ENCODE results near the gene MYRIP. TPM values are rescaled to one million over a fixed set of nuclear protein-coding genes. Genes with fewer than 3 reads are reported as not detected.

MYRIP gene
- total and polyA plus RNA-seq, 4 donors = 0.98 to 11.7 (median 6.8) TPM

DNA sequence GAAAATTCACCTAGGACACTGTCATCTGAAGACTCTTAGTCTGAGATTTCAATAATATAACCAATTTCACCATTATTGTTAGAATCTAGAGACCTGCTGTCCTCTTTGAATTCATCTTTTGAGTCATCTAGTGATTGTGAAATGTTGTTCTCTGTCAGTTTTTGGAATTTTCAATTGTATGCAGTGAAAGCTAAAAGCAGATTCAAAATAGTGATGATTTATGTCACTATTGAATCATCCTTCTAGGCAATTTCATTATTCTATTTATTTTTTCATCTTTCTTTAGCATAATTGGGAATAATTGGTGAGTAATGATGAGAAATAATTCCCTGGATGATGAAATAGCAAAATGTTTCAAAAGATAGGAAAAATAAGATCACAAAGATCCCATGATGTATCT lies 398.4 kb downstream of the MYRIP start:
- Histone ChIP-seq H3K9ac (ENCODE audit: low read depth in 1 of 2, low read length in 2 of 2) (no peak overlapping the region), H3K4me1 (ENCODE audit: control insufficient read depth in 4 of 4, insufficient read depth in 4 of 4, low read length in 3 of 4) (no peaks in the 10 kb centered on the region), H3K4me3 (ENCODE audit: low read depth in 1 of 3, low read length in 3 of 3) (no peak overlapping the region), H3K9me3 (ENCODE audit: control insufficient read depth in 4 of 4, low read length in 3 of 4) (no peaks in the 10 kb centered on the region), H3K27me3 (ENCODE audit: control insufficient read depth in 4 of 4, insufficient read depth in 4 of 4, low read length in 3 of 4) (no peaks in the 10 kb centered on the region), H3K36me3 (ENCODE audit: control insufficient read depth in 4 of 4, insufficient read depth in 3 of 4, low read depth in 1 of 4, low read length in 3 of 4) (peaks cover 0 to 9% (median 5%) of the 10 kb centered on the region in 4 donors), H3K27ac (ENCODE audit: low read depth in 1 of 2, low read length in 2 of 2) (no peak overlapping the region)
- TF ChIP-seq TAF1 (conservative IDR thresholded peaks at IDR 0.05) (no peak), HNF4G (IDR thresholded peaks at IDR 0.05) (no peak), YY1 (IDR thresholded peaks at IDR 0.05) (no peak), EGR1 (IDR thresholded peaks at IDR 0.05; ENCODE audit: low read depth in 2 of 2) (no peak), MAX (IDR thresholded peaks at IDR 0.05) (no peak)
- no peak for DNase-seq (ENCODE audit: low spot score)

DNA sequence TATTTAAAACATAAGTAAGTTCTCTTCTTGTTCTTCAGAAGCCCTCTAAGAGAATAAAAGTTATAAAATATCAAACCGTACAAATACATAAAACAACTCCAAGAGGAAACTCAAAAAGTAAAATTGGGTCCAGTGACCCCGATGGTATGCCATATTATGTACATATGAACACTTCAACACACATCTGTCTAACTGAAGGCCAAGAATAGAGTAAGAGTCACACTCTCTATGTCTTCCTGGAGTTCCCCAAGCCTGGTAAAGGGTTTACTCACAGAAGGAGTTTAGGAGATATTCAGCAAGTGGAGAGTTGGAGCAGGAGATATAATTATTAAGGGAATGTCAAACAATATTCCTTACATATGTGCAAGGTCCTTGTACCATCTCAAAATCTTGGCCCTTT lies 398.8 kb downstream of the MYRIP start:
- Histone ChIP-seq H3K27ac (ENCODE audit: low read depth in 1 of 2, low read length in 2 of 2) (no peak overlapping the region), H3K36me3 (ENCODE audit: control insufficient read depth in 4 of 4, insufficient read depth in 3 of 4, low read depth in 1 of 4, low read length in 3 of 4) (peaks cover 0 to 9% (median 5%) of the 10 kb centered on the region in 4 donors), H3K4me1 (ENCODE audit: control insufficient read depth in 4 of 4, insufficient read depth in 4 of 4, low read length in 3 of 4) (no peaks in the 10 kb centered on the region), H3K27me3 (ENCODE audit: control insufficient read depth in 4 of 4, insufficient read depth in 4 of 4, low read length in 3 of 4) (no peaks in the 10 kb centered on the region), H3K9me3 (ENCODE audit: control insufficient read depth in 4 of 4, low read length in 3 of 4) (no peaks in the 10 kb centered on the region), H3K9ac (ENCODE audit: low read depth in 1 of 2, low read length in 2 of 2) (no peak overlapping the region), H3K4me3 (ENCODE audit: low read depth in 1 of 3, low read length in 3 of 3) (no peak overlapping the region)
- DNase-seq (ENCODE audit: low spot score) = no peak
- no peak for TF ChIP-seq MAX (IDR thresholded peaks at IDR 0.05)
- TF ChIP-seq FOXA2 (IDR thresholded peaks at IDR 0.05) = no peak
- TF ChIP-seq FOXA1 (IDR thresholded peaks at IDR 0.05) = no peak
- TF ChIP-seq, protein P1, sequence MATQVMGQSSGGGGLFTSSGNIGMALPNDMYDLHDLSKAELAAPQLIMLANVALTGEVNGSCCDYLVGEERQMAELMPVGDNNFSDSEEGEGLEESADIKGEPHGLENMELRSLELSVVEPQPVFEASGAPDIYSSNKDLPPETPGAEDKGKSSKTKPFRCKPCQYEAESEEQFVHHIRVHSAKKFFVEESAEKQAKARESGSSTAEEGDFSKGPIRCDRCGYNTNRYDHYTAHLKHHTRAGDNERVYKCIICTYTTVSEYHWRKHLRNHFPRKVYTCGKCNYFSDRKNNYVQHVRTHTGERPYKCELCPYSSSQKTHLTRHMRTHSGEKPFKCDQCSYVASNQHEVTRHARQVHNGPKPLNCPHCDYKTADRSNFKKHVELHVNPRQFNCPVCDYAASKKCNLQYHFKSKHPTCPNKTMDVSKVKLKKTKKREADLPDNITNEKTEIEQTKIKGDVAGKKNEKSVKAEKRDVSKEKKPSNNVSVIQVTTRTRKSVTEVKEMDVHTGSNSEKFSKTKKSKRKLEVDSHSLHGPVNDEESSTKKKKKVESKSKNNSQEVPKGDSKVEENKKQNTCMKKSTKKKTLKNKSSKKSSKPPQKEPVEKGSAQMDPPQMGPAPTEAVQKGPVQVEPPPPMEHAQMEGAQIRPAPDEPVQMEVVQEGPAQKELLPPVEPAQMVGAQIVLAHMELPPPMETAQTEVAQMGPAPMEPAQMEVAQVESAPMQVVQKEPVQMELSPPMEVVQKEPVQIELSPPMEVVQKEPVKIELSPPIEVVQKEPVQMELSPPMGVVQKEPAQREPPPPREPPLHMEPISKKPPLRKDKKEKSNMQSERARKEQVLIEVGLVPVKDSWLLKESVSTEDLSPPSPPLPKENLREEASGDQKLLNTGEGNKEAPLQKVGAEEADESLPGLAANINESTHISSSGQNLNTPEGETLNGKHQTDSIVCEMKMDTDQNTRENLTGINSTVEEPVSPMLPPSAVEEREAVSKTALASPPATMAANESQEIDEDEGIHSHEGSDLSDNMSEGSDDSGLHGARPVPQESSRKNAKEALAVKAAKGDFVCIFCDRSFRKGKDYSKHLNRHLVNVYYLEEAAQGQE (IDR thresholded peaks at IDR 0.05) = no peak
- no peak for TF ChIP-seq YY1 (IDR thresholded peaks at IDR 0.05)
- no peak for TF ChIP-seq SP1 (IDR thresholded peaks at IDR 0.05)
- no peak for TF ChIP-seq NR2F2 (IDR thresholded peaks at IDR 0.05)
- WGBS = 96% methylated on average over 2 of the region's 2 CpGs

DNA sequence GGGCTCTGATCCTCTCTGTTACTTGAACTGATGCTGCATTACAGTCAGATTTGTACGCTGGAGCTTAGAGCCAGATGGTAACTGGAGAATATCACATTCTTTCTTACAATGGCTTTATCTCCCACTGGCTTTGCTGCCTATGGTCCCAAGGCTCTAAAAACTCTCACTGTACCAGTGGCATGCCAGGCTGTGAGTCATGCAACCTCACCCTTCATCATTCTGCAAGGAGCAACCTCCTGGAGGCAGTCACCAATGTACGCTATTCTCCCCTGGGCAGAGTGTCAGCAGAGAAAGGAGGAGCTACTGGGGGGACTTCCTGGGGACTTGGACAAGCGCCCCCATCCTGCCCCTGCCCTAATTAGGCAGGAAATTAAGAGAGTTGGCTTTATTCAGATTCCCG lies 402.2 kb downstream of the MYRIP start:
- Histone ChIP-seq H3K27ac (ENCODE audit: low read depth in 1 of 2, low read length in 2 of 2) (no peak overlapping the region), H3K36me3 (ENCODE audit: control insufficient read depth in 4 of 4, insufficient read depth in 3 of 4, low read depth in 1 of 4, low read length in 3 of 4) (peaks cover 0 to 17% (median 7%) of the 10 kb centered on the region in 4 donors), H3K9me3 (ENCODE audit: control insufficient read depth in 4 of 4, low read length in 3 of 4) (no peaks in the 10 kb centered on the region), H3K4me3 (ENCODE audit: low read depth in 1 of 3, low read length in 3 of 3) (no peak overlapping the region), H3K27me3 (ENCODE audit: control insufficient read depth in 4 of 4, insufficient read depth in 4 of 4, low read length in 3 of 4) (no peaks in the 10 kb centered on the region), H3K4me1 (ENCODE audit: control insufficient read depth in 4 of 4, insufficient read depth in 4 of 4, low read length in 3 of 4) (no peaks in the 10 kb centered on the region), H3K9ac (ENCODE audit: low read depth in 1 of 2, low read length in 2 of 2) (no peak overlapping the region)
- WGBS = 91% methylated on average over 4 of the region's 4 CpGs
- DNase-seq (ENCODE audit: low spot score) = no peak
- no peak for TF ChIP-seq SP1 (IDR thresholded peaks at IDR 0.05)
- TF ChIP-seq NR2F2 (IDR thresholded peaks at IDR 0.05) = no peak
- no peak for TF ChIP-seq FOXA2 (IDR thresholded peaks at IDR 0.05)
- no peak for TF ChIP-seq MAX (IDR thresholded peaks at IDR 0.05)
- no peak for TF ChIP-seq FOXA1 (IDR thresholded peaks at IDR 0.05)
- no peak for TF ChIP-seq GABPA (IDR thresholded peaks at IDR 0.05 in 1 of 2, conservative IDR thresholded peaks at IDR 0.05 in 1 of 2)
- TF ChIP-seq HNF4A (conservative IDR thresholded peaks at IDR 0.05) = no peak
- no peak for TF ChIP-seq RXRA (IDR thresholded peaks at IDR 0.05)
- no peak for TF ChIP-seq EGR1 (IDR thresholded peaks at IDR 0.05; ENCODE audit: low read depth in 2 of 2)
- no peak for TF ChIP-seq TAF1 (conservative IDR thresholded peaks at IDR 0.05)
- no peak for TF ChIP-seq YY1 (IDR thresholded peaks at IDR 0.05)
- TF ChIP-seq, protein P2, sequence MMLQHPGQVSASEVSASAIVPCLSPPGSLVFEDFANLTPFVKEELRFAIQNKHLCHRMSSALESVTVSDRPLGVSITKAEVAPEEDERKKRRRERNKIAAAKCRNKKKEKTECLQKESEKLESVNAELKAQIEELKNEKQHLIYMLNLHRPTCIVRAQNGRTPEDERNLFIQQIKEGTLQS (IDR thresholded peaks at IDR 0.05) = no peak
- TF ChIP-seq, protein P1 (IDR thresholded peaks at IDR 0.05) = no peak
- TF ChIP-seq JUND (IDR thresholded peaks at IDR 0.05) = no peak
- TF ChIP-seq CTCF (IDR thresholded peaks at IDR 0.05; ENCODE audit: low read depth, low read length, missing input control) = no peak
- no peak for TF ChIP-seq RAD21 (IDR thresholded peaks at IDR 0.05)

Data from liver (tissue), 9 donors.